Activated CD8-positive, alpha-beta memory T cell treated with anti-CD3 and anti-CD28 coated beads for 48 hours (primary cell): ENCODE data around the gene PCYT1A.
A peak's percentile ranks its signal among the peaks of the same experiment; 100 is the strongest.
"Not testable (repeated sequence)": the region's sequence is repeated elsewhere in the genome, so short reads cannot be mapped to it uniquely, and the experiment has no call there.

Experiments
- DNase-seq, 3 experiments: peaks; one replicate each; pipeline ENCODE4 v3.0.0-alpha.2; 2020; ENCODE audit warnings: low read depth in 2 of 3, low spot score in 2 of 3

Gene PCYT1A

GRCh38 chr3:196193736-196194541, 93.6 kb downstream of the PCYT1A start:
- DNase-seq = no peak

DNA sequence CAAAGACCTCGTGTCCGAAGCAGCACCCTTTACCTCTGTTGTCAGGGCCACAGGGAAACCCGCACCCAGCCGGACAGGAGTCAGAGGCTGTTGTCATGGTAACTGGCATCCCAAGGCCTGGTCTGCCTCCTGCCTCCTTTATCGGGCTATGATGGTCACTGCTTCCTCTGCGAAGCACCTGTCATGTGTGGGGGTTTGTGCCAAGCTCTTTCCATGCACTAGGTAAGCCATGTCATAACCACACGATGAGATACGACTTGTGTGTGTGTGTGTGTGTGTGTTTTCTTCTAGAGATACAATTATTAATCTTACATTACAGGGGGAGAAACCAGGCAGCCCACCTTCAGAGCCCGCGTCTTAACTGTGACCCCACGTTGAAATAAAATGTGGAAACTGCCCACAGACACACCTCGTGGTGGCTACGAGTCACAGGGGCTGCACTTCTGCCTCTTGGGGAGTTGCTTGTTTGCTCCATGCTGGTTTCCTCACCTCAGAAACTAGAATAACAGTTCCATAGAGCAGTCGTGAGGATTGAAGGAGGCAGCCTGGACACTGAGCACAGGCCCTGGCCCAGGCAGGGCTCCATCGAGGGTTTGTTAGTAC, 94.3 kb downstream of the PCYT1A start:
- DNase-seq = no peak

- no peak for DNase-seq
These were observed 94.9 kb downstream of the PCYT1A start for GRCh38 chr3:196192524-196193051.

GRCh38 chr3:196192036-196192523, 95.4 kb downstream of the PCYT1A start:
- DNase-seq = peak in 1 of 3 experiments; percentile 46

- DNase-seq = no peak
These were observed 97.8 kb downstream of the PCYT1A start for GRCh38 chr3:196189566-196190347.

- no peak for DNase-seq
These were observed 100.6 kb downstream of the PCYT1A start for GRCh38 chr3:196186651-196187573.

GRCh38 chr3:196184881-196185280, 102.6 kb downstream of the PCYT1A start:
- DNase-seq = no peak

DNA sequence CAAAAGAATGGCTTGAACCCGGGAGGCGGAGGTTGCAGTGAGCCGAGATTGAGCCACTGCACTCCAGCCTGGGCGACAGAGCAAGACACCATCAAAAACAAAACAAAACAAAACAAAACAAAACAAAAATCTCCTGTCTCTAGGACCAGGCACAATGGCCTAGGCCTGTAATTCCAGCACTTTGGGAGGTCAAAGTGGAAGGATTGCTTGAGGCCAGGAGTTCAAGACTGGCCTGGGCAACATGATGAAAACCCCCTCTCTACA, 103.4 kb downstream of the PCYT1A start:
- DNase-seq = not testable (repeated sequence)

- no peak for DNase-seq
These were observed 106.4 kb downstream of the PCYT1A start for GRCh38 chr3:196181127-196181546.

- DNase-seq = no peak
These were observed 107.2 kb downstream of the PCYT1A start for GRCh38 chr3:196180346-196180745.
